Fibroblast of lung (primary cell): Measurements from ENCODE around the gene NES. TPM values are rescaled to one million over a fixed set of nuclear protein-coding genes. Genes with fewer than 3 reads are reported as not detected.
A peak's percentile ranks its signal among the peaks of the same experiment; 100 is the strongest.

Experiments
- DNase-seq, 2 donors: peaks; one replicate each; pipeline versions ENCODE4 v3.0.0 to v3.0.0-alpha.2; 2010; ENCODE audit warnings: low read depth in 2 of 2
- H2AFZ ChIP-seq: 2 replicates; pipeline ENCODE4 v1.5.1; 2012; ENCODE audit warnings: low read length, control low read depth, inconsistent platforms
- H3K27ac ChIP-seq: 2 replicates; pipeline ENCODE4 v1.5.1; 2011; ENCODE audit warnings: low read length, control low read depth; ENCODE audit not compliant: insufficient read depth
- H3K27me3 ChIP-seq: 2 replicates; pipeline ENCODE4 v1.5.1; 2011; ENCODE audit warnings: mild to moderate bottlenecking, low read length; ENCODE audit not compliant: control insufficient read depth, insufficient read depth
- H3K36me3 ChIP-seq: 2 replicates; pipeline ENCODE4 v1.5.1; 2011; ENCODE audit warnings: low read length; ENCODE audit not compliant: control insufficient read depth, insufficient read depth
- H3K4me1 ChIP-seq: 2 replicates; pipeline ENCODE4 v1.5.1; 2011; ENCODE audit warnings: low read length; ENCODE audit not compliant: control insufficient read depth, insufficient read depth; ENCODE audit errors: extremely low read depth
- H3K4me2 ChIP-seq: 2 replicates; pipeline ENCODE4 v1.5.1; 2011; ENCODE audit warnings: low read length, control low read depth; ENCODE audit not compliant: insufficient read depth; ENCODE audit errors: extremely low read depth
- H3K4me3 ChIP-seq, 4 experiments: fragments of 200-600 bp in 1 of 4; sonication (generic) in 1 of 4; replicated peaks in 1 of 4; 2 replicates each; pipeline ENCODE4 v1.5.1; 2011 to 2016; ENCODE audit warnings: low read length in 4 of 4, low read depth in 3 of 4, mild to moderate bottlenecking in 3 of 4, control low read depth in 2 of 4, inconsistent platforms in 1 of 4, mixed read lengths in 1 of 4; ENCODE audit not compliant: insufficient read depth in 1 of 4; ENCODE audit errors: control extremely low read depth in 1 of 4
- H3K79me2 ChIP-seq: 2 replicates; pipeline ENCODE4 v1.5.1; 2012; ENCODE audit warnings: mild to moderate bottlenecking, low read length, inconsistent platforms; ENCODE audit not compliant: control insufficient read depth, insufficient read depth
- H3K9ac ChIP-seq: 2 replicates; pipeline ENCODE4 v1.5.1; 2011; ENCODE audit warnings: mild to moderate bottlenecking, low read length, control low read depth; ENCODE audit not compliant: insufficient read depth
- H3K9me3 ChIP-seq: 2 replicates; pipeline ENCODE4 v1.5.1; 2012; ENCODE audit warnings: low read depth, low read length; ENCODE audit not compliant: control insufficient read depth, insufficient read depth
- H4K20me1 ChIP-seq: 2 replicates; pipeline ENCODE4 v1.5.1; 2011; ENCODE audit warnings: low read length; ENCODE audit not compliant: control insufficient read depth, insufficient read depth; ENCODE audit errors: extremely low read depth
- CTCF ChIP-seq, 2 donors: IDR thresholded peaks in 1 of 2; conservative IDR thresholded peaks in 1 of 2; 1 replicate in 1 of 2; 2 replicates in 1 of 2; pipeline ENCODE4 v1.5.1; 2011 to 2012; ENCODE audit warnings: low read length in 2 of 2, control low read depth in 1 of 2, inconsistent platforms in 1 of 2, low read depth in 1 of 2, mild to moderate bottlenecking in 1 of 2
- EZH2 ChIP-seq: IDR thresholded peaks from 2 replicates; pipeline ENCODE4 v1.5.1; 2012; ENCODE audit warnings: low read length, control low read depth, mild to moderate bottlenecking; ENCODE audit errors: missing control alignments
- polyA plus RNA-seq, 2 donors: library from polyadenylated mRNA; depleted of rRNA in 1 of 2; stranded (reverse) in 1 of 2; unstranded in 1 of 2; fragments of >200 nt; gene quantifications; 2 replicates each; pipeline ENCODE4 v1.2.1, GENCODE V29; 2011 to 2012; ENCODE audit warnings: missing spikeins in 1 of 2
- total RNA-seq: library from RNA; depleted of rRNA; stranded (reverse); fragments of >200 nt; gene quantifications from 2 replicates; pipeline ENCODE4 v1.2.1, GENCODE V29; 2014

NES gene
- total and polyA plus RNA-seq, 2 donors (not counting 1 experiment from before 2014, with no cell fraction given): 34.6 to 87.4 TPM

- TF ChIP-seq CTCF (conservative IDR thresholded peaks at IDR 0.05 in 1 of 2, IDR thresholded peaks at IDR 0.05 in 1 of 2; ENCODE audit: low read depth in 1 of 2, low read length in 2 of 2): no peak
- no peak for TF ChIP-seq EZH2
- no peak overlapping the region for H3K4me3 ChIP-seq
- no peak overlapping the region for H3K9ac ChIP-seq
- H3K4me1 ChIP-seq: peaks cover 4% of the 10 kb centered on the region
- H3K27me3 ChIP-seq: no peaks in the 10 kb centered on the region
- H3K36me3 ChIP-seq: peaks cover 8% of the 10 kb centered on the region
- DNase-seq: no peak
- H3K79me2 ChIP-seq: no peaks in the 10 kb centered on the region
- no peak overlapping the region for H3K4me2 ChIP-seq
- H3K9me3 ChIP-seq: no peaks in the 10 kb centered on the region
- H3K27ac ChIP-seq: no peak overlapping the region
- no peak overlapping the region for H2AFZ ChIP-seq
- no peaks in the 10 kb centered on the region for H4K20me1 ChIP-seq
These were observed 23.7 kb upstream of the NES start for GRCh38 chr1:156700736-156701531.

DNA sequence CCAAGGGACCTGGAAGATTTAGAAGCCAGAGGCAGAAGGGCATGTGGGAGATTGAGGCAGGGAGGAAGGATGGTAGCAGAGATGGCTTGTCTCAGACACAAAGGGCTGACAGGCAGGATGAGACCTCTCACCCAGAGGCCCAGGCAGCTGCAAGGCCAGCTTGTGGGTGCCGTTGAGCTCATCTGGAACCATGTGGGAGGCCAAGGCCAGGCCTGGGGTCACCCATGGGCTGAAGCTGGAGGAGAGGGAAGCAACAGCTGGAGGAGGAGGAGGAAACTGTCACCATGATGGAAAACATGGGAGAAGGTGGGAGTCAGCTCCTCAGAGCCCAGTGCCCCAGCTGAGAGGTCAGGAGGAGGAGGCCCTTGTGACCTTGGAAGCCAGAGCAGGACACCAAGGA lies 21.8 kb upstream of the NES start:
- Histone ChIP-seq H3K27ac (no peak overlapping the region), H3K27me3 (no peaks in the 10 kb centered on the region), H3K36me3 (peaks cover 8% of the 10 kb centered on the region), H3K9ac (no peak overlapping the region), H3K4me2 (no peak overlapping the region), H3K79me2 (no peaks in the 10 kb centered on the region), H4K20me1 (no peaks in the 10 kb centered on the region), H3K4me3 (no peak overlapping the region), H3K4me1 (no peaks in the 10 kb centered on the region), H2AFZ (no peak overlapping the region), H3K9me3 (no peaks in the 10 kb centered on the region)
- peak in 1 of 2 donors; percentile 39 for DNase-seq
- no peak for TF ChIP-seq EZH2

DNA sequence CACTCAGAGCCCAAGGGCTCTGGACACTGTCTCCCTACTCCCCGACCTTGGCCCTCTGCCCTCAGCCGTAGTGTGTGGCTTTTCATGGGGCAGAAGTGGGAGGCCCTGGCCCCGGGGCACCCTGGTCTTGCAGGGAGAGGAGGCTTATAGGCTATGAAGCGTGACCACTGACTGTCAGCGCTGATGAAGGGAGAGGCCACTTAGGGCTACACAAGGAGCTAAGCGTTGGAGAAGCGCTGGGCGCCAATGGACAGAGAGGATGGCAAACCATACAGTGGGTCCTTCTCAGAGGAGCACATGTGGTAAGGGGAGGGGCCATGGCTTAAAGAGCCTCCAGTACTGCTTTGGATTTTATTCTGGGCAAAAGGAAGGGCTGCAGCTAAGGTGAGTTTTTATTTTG lies 20.3 kb upstream of the NES start:
- no peaks in the 10 kb centered on the region for H3K4me1 ChIP-seq
- H2AFZ ChIP-seq: no peak overlapping the region
- no peak overlapping the region for H3K4me3 ChIP-seq
- no peak overlapping the region for H3K27ac ChIP-seq
- H3K36me3 ChIP-seq: peaks cover 8% of the 10 kb centered on the region
- no peak overlapping the region for H3K9ac ChIP-seq
- H3K4me2 ChIP-seq: no peak overlapping the region
- no peaks in the 10 kb centered on the region for H4K20me1 ChIP-seq
- no peaks in the 10 kb centered on the region for H3K27me3 ChIP-seq
- DNase-seq: no peak
- no peaks in the 10 kb centered on the region for H3K9me3 ChIP-seq
- TF ChIP-seq EZH2 (no peak), CTCF (conservative IDR thresholded peaks at IDR 0.05 in 1 of 2, IDR thresholded peaks at IDR 0.05 in 1 of 2; ENCODE audit: low read depth in 1 of 2, low read length in 2 of 2) (no peak)
- H3K79me2 ChIP-seq: no peaks in the 10 kb centered on the region
